Sigmoid colon (tissue), 4 donors: Measurements from ENCODE around the gene RIMBP2.

Experiments used
- CTCF ChIP-seq, 4 experiments: fragments of 450-650 bp in 3 of 4; fragments of 200-600 bp in 1 of 4; IDR thresholded peaks; one replicate each; pipeline ENCODE4 v1.5.1; 2016 to 2019; ENCODE audit warnings: antibody characterized with exemption in 4 of 4, mild to moderate bottlenecking in 3 of 4, moderate library complexity in 2 of 4
- EP300 ChIP-seq, 4 donors: sonication (generic); formaldehyde crosslinking; IDR thresholded peaks; one replicate each; pipeline ENCODE4 v1.6.1; 2017; ENCODE audit warnings: antibody characterized with exemption in 4 of 4
- POLR2A ChIP-seq, 2 donors: fragments of 450-650 bp; IDR thresholded peaks; one replicate each; pipeline ENCODE4 v1.6.1; 2016; ENCODE audit warnings: antibody characterized with exemption in 2 of 2, mild to moderate bottlenecking in 2 of 2, moderate library complexity in 2 of 2
- POLR2AphosphoS5 ChIP-seq, 4 donors: sonication (generic); formaldehyde crosslinking; IDR thresholded peaks; one replicate each; pipeline ENCODE4 v1.6.1; 2017; ENCODE audit warnings: antibody characterized with exemption in 4 of 4

- TF ChIP-seq CTCF (IDR thresholded peaks at IDR 0.05) (no peak), EP300 (IDR thresholded peaks at IDR 0.05) (no peak), POLR2A (IDR thresholded peaks at IDR 0.05) (no peak), POLR2AphosphoS5 (IDR thresholded peaks at IDR 0.05) (no peak)
These were observed 261.8 kb downstream of the RIMBP2 start for GRCh38 chr12:130454296-130454695.
